Measurements from ENCODE around the gene FIG4.
A peak's percentile ranks its signal among the peaks of the same experiment; 100 is the strongest.
"Not testable (repeated sequence)": the region's sequence is repeated elsewhere in the genome, so short reads cannot be mapped to it uniquely, and the experiment has no call there.

The FIG4 gene

DNA sequence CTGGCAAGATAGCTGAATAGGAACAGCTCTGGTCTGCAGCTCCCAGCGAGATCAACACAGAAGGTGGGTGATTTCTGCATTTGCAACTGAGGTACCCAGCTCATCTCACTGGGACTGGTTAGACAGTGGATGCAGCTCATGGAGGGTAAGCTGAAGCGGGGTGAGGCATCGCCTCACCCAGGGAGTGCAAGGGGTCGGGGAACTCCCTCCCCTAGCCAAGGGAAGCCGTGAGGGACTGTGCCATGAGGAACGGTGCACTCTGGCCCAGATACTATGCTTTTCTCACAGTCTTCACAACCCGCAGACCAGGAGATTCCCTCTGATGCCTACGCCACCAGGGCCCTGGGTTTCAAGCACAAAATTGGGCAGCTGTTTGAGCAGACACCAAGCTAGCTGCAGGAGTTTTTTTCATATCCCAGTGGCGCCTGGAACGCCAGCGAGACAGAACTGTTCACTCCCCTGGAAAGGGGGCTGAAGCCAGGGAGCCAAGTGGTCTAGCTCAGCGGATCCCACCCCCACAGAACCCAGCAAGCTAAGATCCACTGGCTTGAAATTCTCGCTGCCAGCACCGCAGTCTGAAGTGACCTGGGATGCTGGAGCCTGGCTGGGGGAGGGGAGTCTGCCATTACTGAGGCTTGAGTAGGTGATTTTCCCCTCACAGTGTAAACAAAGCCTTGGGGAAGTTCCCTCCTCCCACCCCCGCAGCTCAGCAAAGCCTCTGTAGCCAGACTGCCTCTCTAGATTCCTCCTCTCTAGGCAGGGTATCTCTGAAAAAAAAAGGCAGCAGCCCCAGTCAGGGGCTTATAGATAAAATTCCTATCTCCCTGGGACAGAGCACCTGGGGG, 12.2 kb upstream of the FIG4 start:
- H3K9me3 ChIP-seq (ENCODE audit: low read length); H2AFZ ChIP-seq (ENCODE audit: low read depth, low read length); H3K36me3 ChIP-seq (ENCODE audit: insufficient read depth, low read length); H3K4me1 ChIP-seq (ENCODE audit: insufficient read depth, low read length); H3K27me3 ChIP-seq (ENCODE audit: insufficient read depth, low read length); H3K4me3 ChIP-seq (ENCODE audit: low read length): not testable (repeated sequence)

DNA sequence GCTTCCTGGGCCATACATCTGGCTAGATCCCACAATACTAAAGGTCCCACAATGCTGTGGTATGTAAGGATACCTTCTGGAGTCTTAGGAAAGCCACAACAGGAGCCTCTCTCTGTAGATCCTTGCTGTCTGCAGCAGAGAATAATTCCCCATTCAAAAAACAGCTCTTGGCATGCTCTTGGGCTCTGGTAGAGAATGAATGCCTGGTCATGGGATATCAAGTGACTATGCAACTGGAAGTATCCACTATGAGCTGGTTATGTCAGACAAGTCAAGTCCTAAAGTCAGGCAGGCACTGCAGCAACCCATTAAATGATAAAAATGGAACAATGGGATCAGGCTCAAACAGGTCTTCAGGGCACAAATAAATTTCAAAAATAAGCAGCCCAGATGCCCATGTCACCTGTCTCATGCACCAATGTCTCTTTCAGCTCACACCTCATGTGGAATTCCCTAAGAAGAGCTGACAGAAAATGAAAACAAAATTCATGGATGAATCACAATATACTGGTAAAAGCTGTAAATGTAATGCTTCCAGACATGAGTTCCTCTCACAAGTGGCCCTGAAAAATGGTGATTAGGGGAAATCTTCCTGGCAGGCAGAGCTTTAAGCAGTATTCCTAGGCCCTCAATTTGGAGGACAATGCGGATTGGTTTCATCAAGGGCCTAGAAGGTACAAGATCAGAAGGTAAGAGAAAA, 4.4 kb upstream of the FIG4 start:
- no peaks in the 10 kb centered on the region for H3K9me3 ChIP-seq (ENCODE audit: low read length)
- no peaks in the 10 kb centered on the region for H3K36me3 ChIP-seq (ENCODE audit: insufficient read depth, low read length)
- no peaks in the 10 kb centered on the region for H3K27me3 ChIP-seq (ENCODE audit: insufficient read depth, low read length)
- H3K4me1 ChIP-seq (ENCODE audit: insufficient read depth, low read length), result peaks cover 4% of the 10 kb centered on the region
- H2AFZ ChIP-seq (ENCODE audit: low read depth, low read length), result no peak overlapping the region
- H3K4me3 ChIP-seq (ENCODE audit: low read length), result no peak overlapping the region

- no peaks in the 10 kb centered on the region for H3K27me3 ChIP-seq (ENCODE audit: insufficient read depth, low read length)
- H2AFZ ChIP-seq (ENCODE audit: low read depth, low read length), result no peak overlapping the region
- no peak overlapping the region for H3K4me3 ChIP-seq (ENCODE audit: low read length)
- no peaks in the 10 kb centered on the region for H3K9me3 ChIP-seq (ENCODE audit: low read length)
- peaks cover 9% of the 10 kb centered on the region for H3K4me1 ChIP-seq (ENCODE audit: insufficient read depth, low read length)
- no peaks in the 10 kb centered on the region for H3K36me3 ChIP-seq (ENCODE audit: insufficient read depth, low read length)
Observed at GRCh38 chr6:109687271-109687761, 3.8 kb upstream of the FIG4 start.

DNA sequence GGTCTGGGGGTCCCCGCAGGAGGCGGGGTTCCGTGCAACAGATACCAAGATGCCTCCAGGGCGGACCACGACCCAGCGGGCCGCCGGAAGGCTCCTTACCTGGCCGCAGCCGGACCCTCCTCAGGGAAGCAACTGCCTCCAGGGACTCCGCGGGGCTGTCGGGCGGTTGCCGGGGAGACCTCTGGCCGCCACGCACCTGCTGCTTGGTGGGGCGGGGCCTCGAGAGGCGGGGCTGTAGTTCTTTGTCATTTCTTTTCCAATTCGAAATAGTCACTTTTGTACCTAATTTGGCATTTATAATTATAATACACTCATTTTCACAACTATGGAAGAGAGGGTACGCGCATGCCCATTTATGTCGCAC, 741 bp upstream of the FIG4 start:
- no peaks in the 10 kb centered on the region for H3K27me3 ChIP-seq (ENCODE audit: insufficient read depth, low read length)
- no peaks in the 10 kb centered on the region for H3K36me3 ChIP-seq (ENCODE audit: insufficient read depth, low read length)
- peak overlapping the region; percentile 96 for H2AFZ ChIP-seq (ENCODE audit: low read depth, low read length)

DNA sequence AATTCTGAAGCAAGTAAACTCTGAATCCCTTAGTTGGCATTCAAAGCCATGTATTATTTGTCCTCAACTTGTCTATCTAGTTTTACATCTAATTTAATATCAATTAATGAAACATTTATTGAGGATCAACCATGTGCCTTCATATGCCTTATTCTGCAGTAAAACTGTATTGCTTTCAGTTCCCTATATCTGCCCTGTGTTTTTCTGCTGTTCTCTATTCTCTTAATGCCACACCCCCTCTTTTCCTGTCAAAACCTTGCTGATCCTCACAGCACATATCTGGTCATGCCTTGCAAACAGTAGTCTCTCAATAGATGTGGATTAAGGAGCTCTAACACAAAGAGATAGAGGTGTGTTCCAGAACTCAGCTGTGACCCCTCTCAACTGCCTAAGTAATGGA, 2.0 kb downstream of the FIG4 start:
- peaks cover 3% of the 10 kb centered on the region for H3K9me3 ChIP-seq (ENCODE audit: low read length)
- H3K4me3 ChIP-seq (ENCODE audit: low read length), result no peak overlapping the region
- H3K27me3 ChIP-seq (ENCODE audit: insufficient read depth, low read length), result no peaks in the 10 kb centered on the region
- peaks cover 9% of the 10 kb centered on the region for H3K4me1 ChIP-seq (ENCODE audit: insufficient read depth, low read length)
- no peak overlapping the region for H2AFZ ChIP-seq (ENCODE audit: low read depth, low read length)
- H3K36me3 ChIP-seq (ENCODE audit: insufficient read depth, low read length), result no peaks in the 10 kb centered on the region

More for the DNA sequence above, 741 bp upstream of the FIG4 start:
- Histone ChIP-seq H3K4me3 (ENCODE audit: low read length) (peak overlapping the region; percentile 76), H3K9me3 (ENCODE audit: low read length) (no peaks in the 10 kb centered on the region), H3K4me1 (ENCODE audit: insufficient read depth, low read length) (peaks cover 9% of the 10 kb centered on the region)

DNA sequence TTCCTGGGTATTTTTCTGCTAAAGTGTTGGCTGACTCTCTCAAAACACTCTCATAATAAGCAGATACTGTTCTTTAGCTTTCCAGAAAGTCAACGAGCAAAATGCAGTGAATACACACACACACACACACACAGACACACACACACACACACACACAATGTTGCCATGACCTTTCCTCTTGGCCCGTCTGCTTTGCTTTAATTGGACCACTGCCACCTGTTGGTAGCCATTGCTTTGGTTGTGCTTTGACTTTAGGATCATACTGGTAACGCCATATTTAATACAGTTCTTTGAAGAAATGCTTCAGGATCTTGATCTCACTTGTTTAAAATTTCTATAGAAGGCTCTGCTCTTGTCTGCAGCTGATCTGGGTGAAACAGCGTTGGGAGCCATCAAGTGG, 4.4 kb downstream of the FIG4 start:
- no peaks in the 10 kb centered on the region for H3K36me3 ChIP-seq (ENCODE audit: insufficient read depth, low read length)
- H3K9me3 ChIP-seq (ENCODE audit: low read length), result peaks cover 3% of the 10 kb centered on the region
- H3K4me1 ChIP-seq (ENCODE audit: insufficient read depth, low read length), result peaks cover 14% of the 10 kb centered on the region
- H2AFZ ChIP-seq (ENCODE audit: low read depth, low read length), result no peak overlapping the region
- H3K4me3 ChIP-seq (ENCODE audit: low read length), result no peak overlapping the region
- H3K27me3 ChIP-seq (ENCODE audit: insufficient read depth, low read length), result no peaks in the 10 kb centered on the region

- Histone ChIP-seq H3K27me3 (ENCODE audit: insufficient read depth, low read length) (no peaks in the 10 kb centered on the region), H3K36me3 (ENCODE audit: insufficient read depth, low read length) (no peaks in the 10 kb centered on the region), H3K4me1 (ENCODE audit: insufficient read depth, low read length) (peaks cover 14% of the 10 kb centered on the region), H3K4me3 (ENCODE audit: low read length) (no peak overlapping the region), H3K9me3 (ENCODE audit: low read length) (peaks cover 3% of the 10 kb centered on the region), H2AFZ (ENCODE audit: low read depth, low read length) (no peak overlapping the region)
Observed at GRCh38 chr6:109696355-109696754, 5.3 kb downstream of the FIG4 start.

GRCh38 chr6:109701221-109701620, 10.1 kb downstream of the FIG4 start:
- H2AFZ ChIP-seq (ENCODE audit: low read depth, low read length), result no peak overlapping the region
- H3K27me3 ChIP-seq (ENCODE audit: insufficient read depth, low read length), result no peaks in the 10 kb centered on the region
- peaks cover 5% of the 10 kb centered on the region for H3K4me1 ChIP-seq (ENCODE audit: insufficient read depth, low read length)
- no peak overlapping the region for H3K4me3 ChIP-seq (ENCODE audit: low read length)
- peaks cover 3% of the 10 kb centered on the region for H3K9me3 ChIP-seq (ENCODE audit: low read length)
- no peaks in the 10 kb centered on the region for H3K36me3 ChIP-seq (ENCODE audit: insufficient read depth, low read length)

- no peak overlapping the region for H3K4me3 ChIP-seq (ENCODE audit: low read length)
- no peak overlapping the region for H2AFZ ChIP-seq (ENCODE audit: low read depth, low read length)
- no peaks in the 10 kb centered on the region for H3K9me3 ChIP-seq (ENCODE audit: low read length)
- no peaks in the 10 kb centered on the region for H3K27me3 ChIP-seq (ENCODE audit: insufficient read depth, low read length)
- H3K4me1 ChIP-seq (ENCODE audit: insufficient read depth, low read length), result peaks cover 8% of the 10 kb centered on the region
- H3K36me3 ChIP-seq (ENCODE audit: insufficient read depth, low read length), result no peaks in the 10 kb centered on the region
Observed at GRCh38 chr6:109701774-109702173, 10.7 kb downstream of the FIG4 start.

DNA sequence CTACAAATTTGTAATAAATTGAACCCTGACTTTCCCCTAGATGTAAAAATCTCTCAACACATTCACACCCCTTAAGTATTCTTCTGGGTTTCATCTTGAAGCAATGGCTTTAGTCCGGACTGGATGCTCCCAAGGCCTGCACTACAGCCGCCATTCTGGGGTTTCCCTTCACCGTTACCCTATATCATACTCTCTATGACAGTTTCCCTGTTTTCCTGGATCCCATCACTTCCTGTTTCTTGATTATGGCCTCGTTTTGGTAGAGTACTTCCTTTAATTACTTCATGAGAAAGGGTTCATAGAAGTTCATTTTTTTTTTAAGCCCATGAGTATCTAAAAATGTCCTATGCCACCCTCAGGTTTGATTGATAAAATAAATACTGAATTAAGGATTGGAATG, 11.7 kb downstream of the FIG4 start:
- H3K4me1 ChIP-seq (ENCODE audit: insufficient read depth, low read length), result peaks cover 9% of the 10 kb centered on the region
- H3K27me3 ChIP-seq (ENCODE audit: insufficient read depth, low read length), result no peaks in the 10 kb centered on the region
- H3K4me3 ChIP-seq (ENCODE audit: low read length), result no peak overlapping the region
- H2AFZ ChIP-seq (ENCODE audit: low read depth, low read length), result no peak overlapping the region
- no peaks in the 10 kb centered on the region for H3K36me3 ChIP-seq (ENCODE audit: insufficient read depth, low read length)
- H3K9me3 ChIP-seq (ENCODE audit: low read length), result no peaks in the 10 kb centered on the region

GRCh38 chr6:109705258-109705657, 14.2 kb downstream of the FIG4 start:
- Histone ChIP-seq H3K9me3 (ENCODE audit: low read length) (no peaks in the 10 kb centered on the region), H3K4me3 (ENCODE audit: low read length) (no peak overlapping the region), H2AFZ (ENCODE audit: low read depth, low read length) (no peak overlapping the region), H3K36me3 (ENCODE audit: insufficient read depth, low read length) (no peaks in the 10 kb centered on the region), H3K4me1 (ENCODE audit: insufficient read depth, low read length) (peaks cover 3% of the 10 kb centered on the region), H3K27me3 (ENCODE audit: insufficient read depth, low read length) (no peaks in the 10 kb centered on the region)

- Histone ChIP-seq H3K4me3 (ENCODE audit: low read length) (no peak overlapping the region), H2AFZ (ENCODE audit: low read depth, low read length) (no peak overlapping the region)
Observed at GRCh38 chr6:109706513-109706912, 15.4 kb downstream of the FIG4 start.

DNA sequence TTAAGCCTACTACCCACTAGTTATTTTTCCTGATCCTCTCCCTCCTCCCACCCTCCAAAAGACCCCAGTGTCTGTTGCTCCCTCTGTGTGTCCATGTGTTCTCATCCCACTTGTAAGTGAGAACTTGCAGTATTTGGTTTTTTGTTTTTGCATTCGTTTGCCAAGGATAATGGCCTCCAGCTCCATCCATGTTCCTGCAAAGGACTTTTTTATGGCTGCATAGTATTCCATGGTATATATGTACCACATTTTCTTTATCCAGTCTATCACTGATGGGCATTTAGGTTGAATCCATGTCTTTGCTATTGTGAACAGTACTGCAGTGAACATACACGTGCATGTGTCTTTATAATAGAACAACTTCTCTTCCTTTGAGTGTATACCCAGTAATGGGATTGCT, 17.0 kb downstream of the FIG4 start:
- not testable (repeated sequence) for H3K27me3 ChIP-seq (ENCODE audit: insufficient read depth, low read length); H3K4me1 ChIP-seq (ENCODE audit: insufficient read depth, low read length)

More at GRCh38 chr6:109706513-109706912, 15.4 kb downstream of the FIG4 start:
- H3K36me3 ChIP-seq (ENCODE audit: insufficient read depth, low read length), result no peaks in the 10 kb centered on the region
- H3K9me3 ChIP-seq (ENCODE audit: low read length), result no peaks in the 10 kb centered on the region
- peaks cover 3% of the 10 kb centered on the region for H3K4me1 ChIP-seq (ENCODE audit: insufficient read depth, low read length)
- H3K27me3 ChIP-seq (ENCODE audit: insufficient read depth, low read length), result no peaks in the 10 kb centered on the region

More for the DNA sequence above, 17.0 kb downstream of the FIG4 start:
- H3K9me3 ChIP-seq (ENCODE audit: low read length); H3K4me3 ChIP-seq (ENCODE audit: low read length); H3K36me3 ChIP-seq (ENCODE audit: insufficient read depth, low read length); H2AFZ ChIP-seq (ENCODE audit: low read depth, low read length): not testable (repeated sequence)

Data from neuron (in vitro differentiated cells).